ENCODE data around the gene ADORA1. TPM values are rescaled to one million over a fixed set of nuclear protein-coding genes. Genes with fewer than 3 reads are reported as not detected.
A peak's percentile ranks its signal among the peaks of the same experiment; 100 is the strongest.

Gene ADORA1
- total RNA-seq: 10 to 100 TPM; 19.9 to 27.9 TPM
- long read RNA-seq: 0 reads

DNA sequence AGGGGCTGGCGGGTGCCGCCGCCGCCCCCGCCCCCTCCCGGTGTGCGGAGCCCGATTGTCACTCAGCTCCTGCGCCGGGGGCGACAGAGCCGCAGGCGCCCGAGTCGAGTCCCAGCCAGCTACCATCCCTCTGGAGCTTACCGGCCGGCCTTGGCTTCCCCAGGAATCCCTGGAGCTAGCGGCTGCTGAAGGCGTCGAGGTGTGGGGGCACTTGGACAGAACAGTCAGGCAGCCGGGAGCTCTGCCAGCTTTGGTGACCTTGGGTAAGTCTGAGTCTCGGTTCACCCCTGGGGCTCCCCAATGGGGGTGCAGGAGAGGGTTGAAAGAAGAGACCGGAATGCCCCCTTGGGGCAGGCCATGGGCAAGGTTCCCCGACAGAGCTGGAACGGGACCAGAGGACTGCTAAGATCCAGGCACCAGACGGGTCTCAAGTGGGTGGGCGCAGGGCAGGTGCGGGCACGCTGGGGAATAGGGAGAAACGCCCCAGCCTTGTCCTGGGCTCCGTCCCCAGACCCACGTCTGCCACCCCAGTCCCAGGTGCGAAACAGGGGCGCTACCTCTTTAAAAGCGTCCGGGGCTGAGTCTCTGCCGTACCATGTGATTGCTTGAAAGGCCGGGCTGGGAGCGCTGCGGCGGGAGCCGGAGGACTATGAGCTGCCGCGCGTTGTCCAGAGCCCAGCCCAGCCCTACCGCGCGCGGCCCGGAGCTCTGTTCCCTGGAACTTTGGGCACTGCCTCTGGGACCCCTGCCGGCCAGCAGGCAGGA, at the start of gene ADORA1:
Gene ADORA1 (plus strand): TSS at position 61 of the 765 bp plus-strand sequence. CDS start 1,116 bp downstream, outside the sequence.
- intact Hi-C loops (cut with DNase I): loop anchor here in 1 of 2 donors (5.0 kb wide), 1 partner anchor 91 kb away; no protein-coding TSS in a partner anchor
- DNase-seq (peak; percentile 72), ATAC-seq (peak; percentile 79 to 87)

DNA sequence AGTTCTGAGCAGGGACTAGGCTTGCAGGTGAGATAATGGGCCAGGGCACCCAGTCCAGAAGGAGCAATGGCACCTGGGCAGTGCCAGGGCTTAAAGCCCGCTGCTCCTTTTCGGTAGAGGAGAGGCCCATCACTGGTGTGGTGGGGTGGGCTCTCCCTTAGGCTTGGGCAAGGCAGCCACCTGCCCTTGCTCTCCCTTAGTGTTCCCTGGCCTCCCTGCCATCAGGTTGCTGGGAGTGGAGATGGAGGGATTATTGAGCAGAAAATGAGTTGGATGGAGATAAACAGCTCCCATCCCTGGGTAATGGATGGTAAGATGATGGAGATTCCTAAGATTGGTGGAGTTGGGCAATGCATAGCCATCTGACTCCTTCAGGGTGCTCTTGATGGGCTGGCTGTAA, 49.6 kb upstream of the ADORA1 start:
- DNase-seq (no peak), ATAC-seq (no peak)
- intact Hi-C loops (cut with DNase I): no loop called here

DNA sequence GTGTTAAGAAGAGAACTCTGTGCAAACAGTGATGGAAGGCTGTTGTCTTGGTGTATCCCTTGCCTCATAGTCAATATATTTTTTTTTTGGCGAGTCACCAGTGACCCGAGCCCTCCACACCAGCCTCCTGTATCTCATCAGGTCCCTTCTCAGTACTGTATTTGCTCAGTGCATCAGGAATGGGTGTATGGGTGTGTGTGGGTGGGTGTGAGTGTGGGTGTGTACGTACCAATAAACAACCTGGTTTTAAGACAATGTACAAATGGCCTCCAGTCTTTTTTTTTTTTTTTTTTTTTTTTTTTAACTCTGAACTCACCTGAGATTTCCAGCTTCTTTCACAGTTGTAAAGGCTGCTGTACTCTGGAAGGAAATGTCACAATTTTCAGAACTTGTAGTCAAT, 49.0 kb upstream of the ADORA1 start:
- ATAC-seq (no peak), DNase-seq (no peak)
- intact Hi-C loops (cut with DNase I): no loop called here

DNA sequence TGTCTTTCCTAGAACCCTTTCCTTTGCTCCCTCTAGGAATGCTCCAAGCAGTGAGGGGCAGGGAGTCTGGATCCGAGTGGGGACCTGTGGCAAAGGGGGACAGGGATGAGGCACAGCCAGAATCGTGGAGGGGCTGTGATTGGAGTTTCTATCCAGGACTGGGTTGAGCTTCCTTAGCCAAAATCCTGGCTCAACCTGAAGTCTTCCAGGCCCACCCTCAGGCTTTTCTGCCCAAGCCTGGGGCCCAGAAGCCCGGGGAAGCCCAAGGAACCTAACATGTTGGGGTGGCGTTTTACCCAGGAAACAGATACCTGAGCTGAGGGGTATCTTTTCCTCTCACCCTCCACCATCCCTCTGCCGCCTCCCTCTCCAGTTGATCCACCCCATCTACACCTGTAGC, 47.1 kb upstream of the ADORA1 start:
- DNase-seq (no peak), ATAC-seq (no peak)
- intact Hi-C loops (cut with DNase I): no loop called here

DNA sequence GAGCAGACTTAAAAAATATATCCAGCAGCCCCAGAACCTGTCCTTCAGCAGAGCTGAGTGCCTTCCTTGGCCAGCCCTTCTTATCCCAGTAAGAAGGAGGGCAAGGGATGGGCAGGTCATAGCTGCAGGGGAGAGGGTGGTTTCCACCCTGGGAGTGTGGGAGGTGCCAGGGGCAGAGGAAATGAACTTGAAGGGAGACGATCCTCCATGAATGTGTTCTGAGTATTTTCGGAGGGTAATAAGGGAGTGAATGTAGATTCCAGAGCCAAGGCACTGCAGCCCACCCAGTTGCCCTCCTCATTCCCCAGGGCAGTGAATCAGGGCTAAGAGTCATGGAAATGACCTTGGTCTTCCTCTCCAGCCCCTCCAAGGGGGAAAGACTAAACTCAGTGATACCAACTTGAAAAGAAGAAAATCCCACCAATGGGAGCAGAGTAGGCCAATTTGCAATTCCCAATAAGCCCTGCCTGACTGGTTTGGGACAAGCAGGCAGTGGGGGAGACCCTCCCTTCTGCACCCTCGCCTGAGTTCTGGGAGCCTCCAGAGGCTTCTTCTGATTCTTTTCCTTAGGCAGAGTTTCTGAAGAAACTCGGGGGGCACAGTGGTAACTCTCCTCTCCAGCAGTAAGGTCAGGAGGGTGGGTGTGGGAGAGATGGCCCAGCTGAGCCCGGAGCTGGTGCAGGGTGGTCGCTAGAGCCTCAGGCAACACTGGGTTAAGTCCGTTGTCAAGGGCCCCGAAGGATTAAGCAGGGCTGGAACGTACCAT, 45.9 kb upstream of the ADORA1 start:
- DNase-seq: no peak
- ATAC-seq: no peak
- intact Hi-C loops (cut with DNase I): no loop called here

DNA sequence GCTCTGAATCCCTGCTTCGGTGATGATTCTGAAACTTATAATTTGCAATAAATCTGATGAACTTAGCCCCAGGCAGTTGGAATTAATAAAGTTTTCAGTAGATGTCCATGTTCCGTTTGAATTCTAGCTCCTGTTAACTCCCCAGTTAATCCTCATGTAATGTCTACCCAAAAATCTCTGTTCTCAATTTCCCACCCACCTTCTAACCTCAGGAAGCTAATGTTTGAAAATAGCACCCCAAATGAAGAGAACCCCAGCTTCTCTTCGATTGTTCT, 45.4 kb upstream of the ADORA1 start:
- DNase-seq (no peak), ATAC-seq (no peak)
- intact Hi-C loops (cut with DNase I): no loop called here

DNA sequence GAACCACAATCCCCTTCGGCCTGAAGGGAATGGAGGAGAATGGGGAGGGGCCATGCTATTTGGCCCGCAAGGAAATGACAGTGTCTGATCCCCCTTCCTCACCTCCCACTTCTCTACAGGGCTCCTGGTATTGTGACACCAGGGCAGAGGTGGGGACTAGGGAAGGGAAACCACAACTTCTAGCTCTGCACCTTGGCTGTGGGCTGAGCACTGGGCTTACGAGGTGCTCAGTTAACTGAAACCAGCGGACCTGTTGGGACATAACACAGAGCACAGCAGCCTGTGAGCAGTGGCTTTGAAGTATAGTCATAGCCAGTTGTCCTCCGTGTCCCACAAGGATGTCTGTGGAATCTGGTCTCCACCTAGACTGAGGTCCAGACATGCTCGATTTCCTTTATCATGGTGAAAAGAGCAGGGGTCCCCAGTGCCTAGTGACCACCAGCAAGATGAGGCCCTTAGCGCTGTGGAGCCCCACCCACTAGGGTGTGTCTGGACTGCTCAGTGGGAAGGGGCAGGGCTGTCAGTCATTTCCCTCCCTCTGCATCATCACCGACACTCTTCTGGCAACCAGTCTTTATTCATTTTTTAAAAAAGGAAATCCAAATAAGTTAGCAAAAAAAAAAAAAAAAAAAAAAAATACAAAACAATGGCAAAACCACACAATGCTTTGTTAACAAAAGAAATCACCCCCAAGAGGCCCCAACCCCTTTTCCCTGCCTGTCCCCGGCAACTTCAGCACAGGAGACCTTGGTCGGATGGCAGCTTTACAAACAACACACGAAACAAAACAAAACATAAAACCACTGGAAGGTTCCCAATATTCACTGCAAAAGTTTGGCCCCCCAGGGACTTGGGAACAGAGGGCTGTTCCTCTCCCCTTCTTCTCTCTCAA, 44.7 kb upstream of the ADORA1 start:
- no peak for DNase-seq
- ATAC-seq: peak in 1 of 2 donors; percentile 22
- intact Hi-C loops (cut with DNase I): no loop called here

DNA sequence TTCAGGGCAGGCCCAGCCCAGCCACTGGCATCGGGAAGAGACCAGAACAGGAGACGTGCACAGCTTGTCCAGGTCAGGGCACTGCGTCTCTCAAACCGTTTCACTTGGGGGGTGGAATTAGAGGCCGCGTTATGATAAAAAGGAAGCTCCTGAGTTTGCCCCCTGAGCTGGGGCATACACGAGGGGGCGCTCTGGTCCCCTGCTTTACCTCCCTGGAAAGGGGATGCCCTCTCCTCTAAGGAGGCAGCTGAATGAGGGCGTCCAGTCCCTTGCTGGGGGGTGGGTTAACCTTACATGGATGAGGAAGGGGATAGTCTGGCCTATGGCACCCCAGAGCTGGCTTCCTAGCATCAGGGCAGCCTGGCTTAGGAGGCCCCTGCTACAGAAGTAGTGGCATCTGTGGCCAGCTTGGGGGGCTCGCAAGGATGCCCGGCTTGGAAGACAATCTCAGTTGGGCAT, 44.0 kb upstream of the ADORA1 start:
- intact Hi-C loops (cut with DNase I): no loop called here
- ATAC-seq (no peak), DNase-seq (no peak)

DNA sequence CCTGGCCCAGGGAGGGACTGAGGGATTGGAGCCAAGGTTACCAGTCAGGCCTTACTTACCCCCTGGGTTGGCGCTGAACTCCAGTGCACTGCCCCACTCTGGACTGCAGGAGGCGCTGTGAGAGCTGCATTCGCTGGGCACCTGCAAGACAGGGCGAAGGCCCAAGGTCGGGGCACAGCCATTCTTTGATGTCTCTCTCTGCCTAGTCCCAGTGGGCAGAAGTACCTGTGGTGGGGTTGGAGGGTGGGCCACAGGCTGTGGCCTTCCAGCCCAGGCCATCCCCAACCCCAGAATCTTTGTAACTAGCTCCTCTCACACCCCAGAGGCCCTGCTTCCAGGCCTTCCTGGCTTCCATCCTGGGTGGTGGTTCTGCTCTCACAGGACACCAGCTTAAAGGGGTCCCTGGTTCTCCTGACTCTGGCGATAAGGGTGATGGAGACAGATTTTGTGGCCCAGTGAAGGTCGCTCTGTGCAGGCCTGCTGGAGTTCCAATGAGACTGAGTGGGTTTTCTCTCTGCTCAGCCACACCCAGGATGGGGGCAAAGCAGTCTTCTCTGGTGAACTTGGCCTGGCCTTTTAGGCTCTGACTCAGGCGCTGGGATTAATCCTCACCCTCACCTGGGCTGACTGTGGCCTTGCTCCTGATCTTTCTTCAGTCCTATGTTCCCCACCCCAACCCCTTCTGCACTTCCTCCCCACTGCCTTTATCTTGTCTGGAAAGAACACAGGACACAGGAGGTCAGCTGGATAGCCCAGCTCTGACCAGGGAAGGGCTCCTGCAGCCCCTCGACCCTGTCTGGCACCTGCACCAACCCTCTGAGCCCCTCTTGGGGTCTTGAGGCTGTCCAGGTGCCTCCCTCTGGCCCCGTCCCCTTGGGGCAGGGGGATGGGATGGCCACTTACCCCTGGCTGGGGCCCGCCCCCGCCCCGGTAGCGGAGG, 42.7 kb upstream of the ADORA1 start:
- ATAC-seq: no peak
- no peak for DNase-seq
- intact Hi-C loops (cut with DNase I): no loop called here

DNA sequence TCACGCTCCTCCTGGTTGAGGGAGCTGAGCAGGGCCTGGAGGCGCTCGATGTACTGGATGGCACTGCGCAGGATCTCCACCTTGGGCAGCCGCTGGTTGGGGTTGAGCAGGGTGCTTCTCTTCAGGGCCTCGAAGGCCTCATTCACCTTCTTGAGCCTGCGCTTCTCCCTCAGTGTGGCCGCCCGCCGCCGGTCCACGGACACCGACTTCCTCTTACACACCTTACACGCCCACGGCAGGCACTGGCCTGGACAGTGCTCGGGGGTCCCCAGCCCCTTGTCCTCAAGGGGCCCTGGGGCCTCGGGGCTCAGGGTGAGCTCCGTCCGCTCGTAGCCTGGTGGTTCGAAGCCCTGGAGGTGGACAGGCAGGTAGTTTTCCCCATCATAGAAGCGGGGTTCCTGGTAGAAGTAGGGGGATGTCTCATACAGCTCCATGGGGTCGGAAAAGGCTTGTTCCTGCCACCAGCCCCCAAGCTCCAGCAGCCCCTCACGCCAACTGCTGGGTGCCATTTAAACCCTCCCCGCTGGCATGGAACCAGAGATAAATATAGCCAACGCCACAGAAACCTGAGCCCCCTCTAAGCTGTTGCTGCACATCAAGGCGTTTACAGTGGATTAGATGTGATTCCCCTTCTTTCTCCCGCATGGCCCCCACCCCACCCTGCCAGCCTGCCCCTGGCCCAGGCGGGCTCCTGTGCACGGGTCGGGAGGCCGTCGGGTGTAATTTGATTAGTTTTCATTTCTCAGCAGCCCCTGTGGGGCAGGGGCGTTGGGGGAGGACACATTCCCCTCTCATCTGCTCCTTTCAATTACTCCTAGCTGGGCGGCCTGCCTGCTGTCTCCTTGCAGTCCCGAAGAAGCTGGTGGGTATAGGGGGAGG, 41.8 kb upstream of the ADORA1 start, which contains the start of gene MYOG:
Gene MYOG (minus strand): TSS at position 485 of the 879 bp plus-strand sequence. CDS start 51 bp downstream, at position 434.
- no peak for DNase-seq
- ATAC-seq: no peak
- intact Hi-C loops (cut with DNase I): no loop called here

DNA sequence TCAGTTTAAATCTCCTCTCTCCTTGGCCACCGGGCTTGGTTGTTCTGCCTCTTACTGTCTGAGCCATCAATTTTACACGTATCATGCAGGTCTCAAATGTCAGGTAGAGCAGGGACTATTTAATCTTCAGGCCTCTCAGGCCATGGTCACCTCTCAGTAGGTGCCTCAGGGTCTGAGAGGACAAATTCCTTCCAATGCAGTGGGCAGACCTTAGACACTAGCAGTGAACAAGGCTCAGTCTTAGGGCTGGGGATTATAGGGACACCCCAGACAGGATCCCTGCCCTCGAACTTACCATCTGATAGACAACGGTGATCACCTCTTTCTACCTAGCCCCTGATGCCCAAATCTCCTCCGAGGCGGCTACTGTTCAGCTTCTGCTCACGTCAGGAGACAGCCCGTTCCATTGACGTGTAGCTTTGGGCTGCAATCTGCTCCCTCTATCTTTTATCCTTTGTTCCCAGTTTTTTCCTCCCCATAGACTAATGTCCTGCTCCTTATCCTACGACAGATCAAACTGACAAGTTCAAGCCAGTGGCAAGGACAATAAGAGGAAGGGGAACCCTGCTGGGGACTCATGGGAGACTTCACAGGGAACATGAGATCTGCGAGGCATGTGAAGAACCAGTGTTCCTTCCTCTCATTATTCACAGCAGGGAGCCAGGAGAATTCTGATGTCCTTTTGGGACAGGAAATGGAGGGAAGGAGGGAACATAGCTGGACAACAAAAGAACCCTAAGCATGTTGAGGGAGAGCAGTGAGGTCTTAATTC, 40.3 kb upstream of the ADORA1 start:
- intact Hi-C loops (cut with DNase I): no loop called here
- ATAC-seq (no peak), DNase-seq (no peak)

DNA sequence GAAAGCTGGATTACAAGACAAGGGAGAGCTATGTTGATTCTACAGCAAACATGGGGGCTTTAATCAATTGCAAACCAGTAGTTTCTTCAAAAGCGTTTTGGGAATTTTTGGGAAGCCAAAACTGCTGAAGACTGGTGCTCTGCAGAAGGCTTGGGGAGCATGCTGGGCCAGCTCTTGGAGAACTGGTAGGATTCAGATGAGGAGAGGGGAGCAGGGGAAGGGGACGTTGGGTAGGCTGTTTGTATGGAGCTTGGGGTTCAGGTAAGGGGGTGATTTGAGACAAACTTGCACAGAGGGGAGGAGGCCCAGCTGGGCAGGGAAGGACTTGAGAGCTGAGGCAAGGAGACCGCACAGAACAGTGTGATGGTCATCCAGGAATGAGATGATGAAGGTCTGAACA, 39.1 kb upstream of the ADORA1 start:
- ATAC-seq (no peak), DNase-seq (no peak)
- intact Hi-C loops (cut with DNase I): no loop called here

DNA sequence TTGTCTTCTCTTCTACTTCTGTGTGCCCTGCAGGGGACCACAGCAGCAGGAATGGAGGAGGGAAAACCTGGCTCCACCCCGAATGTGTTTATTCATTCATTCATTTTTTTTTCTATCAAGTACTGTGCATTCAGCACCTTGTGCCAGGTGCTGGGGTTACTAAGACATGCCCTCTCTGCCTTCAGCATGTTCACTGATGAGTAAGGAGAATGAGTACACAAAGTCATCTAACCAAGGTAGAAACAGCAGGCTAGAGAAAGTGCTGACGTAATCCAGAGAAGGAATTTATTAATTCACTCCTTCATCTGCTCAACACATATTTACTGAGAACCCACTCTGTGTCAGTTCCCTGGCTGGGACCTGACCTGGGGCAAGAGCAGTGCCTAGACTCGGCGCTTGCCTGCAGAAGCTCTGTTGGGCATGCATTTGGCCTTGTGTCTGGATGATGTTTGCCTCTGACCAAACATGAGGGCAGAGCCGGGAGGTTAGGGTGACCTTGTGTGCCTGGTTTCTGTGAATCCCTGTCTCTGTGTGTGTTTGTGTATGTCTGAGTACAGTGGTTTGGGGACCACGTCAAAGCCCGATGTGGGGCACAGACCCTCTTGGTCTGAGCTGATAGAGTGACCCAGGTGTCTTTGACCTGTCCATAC, 38.4 kb upstream of the ADORA1 start:
- intact Hi-C loops (cut with DNase I): no loop called here
- no peak for ATAC-seq
- DNase-seq: no peak

DNA sequence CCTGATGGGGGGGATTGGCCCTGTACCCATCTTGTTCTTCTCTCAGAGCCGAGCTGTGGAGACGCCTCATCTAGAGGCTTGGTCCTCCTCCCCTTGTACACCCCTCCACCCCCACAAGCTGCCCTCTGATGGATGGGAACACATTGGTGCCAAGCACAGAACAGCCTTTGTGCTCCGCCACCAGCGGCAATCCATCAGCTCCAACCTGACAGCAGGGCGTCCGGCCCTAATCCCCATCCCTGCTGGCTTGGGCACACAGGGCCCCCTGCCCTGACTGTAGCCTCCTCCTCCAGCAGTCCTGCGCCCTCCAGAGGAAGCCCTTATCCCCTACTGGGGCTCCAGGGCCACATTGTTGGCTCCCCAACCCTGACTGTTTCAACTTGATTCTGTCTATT, 37.9 kb upstream of the ADORA1 start:
- intact Hi-C loops (cut with DNase I): no loop called here

DNA sequence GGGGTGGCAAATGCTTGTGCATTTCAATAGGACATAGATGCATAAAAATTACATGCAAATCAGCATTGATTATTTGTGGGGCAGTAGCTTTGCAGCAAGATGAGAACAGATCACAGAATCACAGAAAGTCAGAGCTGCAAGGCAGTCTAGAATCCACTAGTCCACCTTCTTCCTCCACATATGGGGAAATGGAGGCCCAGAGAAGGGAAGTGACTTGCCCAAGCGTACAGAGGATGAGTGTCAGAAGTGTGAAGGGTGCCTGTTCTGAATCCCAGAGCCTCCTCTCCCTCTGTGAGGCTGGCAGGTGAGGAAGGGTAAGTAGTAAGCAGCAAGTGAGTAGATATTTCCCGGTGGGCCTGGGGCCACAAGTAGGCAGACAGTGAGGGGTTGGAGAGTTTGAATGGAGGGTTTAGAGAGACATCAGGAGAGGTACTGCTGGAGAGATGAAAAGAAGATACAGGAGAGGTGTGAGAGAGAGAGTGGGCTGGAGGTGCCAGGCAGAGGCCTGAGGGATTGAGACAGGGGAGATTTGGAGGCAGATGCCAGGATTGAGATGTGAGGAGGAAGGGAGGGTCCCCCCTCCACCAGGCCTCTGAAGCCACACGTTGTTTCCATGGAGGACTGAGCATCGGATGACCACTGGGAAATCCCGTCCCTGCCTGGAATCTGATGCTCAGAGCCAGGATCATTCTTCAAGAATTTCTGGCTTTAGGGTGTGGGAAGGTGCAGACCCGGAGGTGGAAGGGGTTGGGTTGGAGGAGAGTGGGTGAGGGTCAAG, 36.9 kb upstream of the ADORA1 start:
- DNase-seq (no peak), ATAC-seq (no peak)
- intact Hi-C loops (cut with DNase I): no loop called here

More for the DNA sequence above, 37.9 kb upstream of the ADORA1 start:
- ATAC-seq (no peak), DNase-seq (no peak)

DNA sequence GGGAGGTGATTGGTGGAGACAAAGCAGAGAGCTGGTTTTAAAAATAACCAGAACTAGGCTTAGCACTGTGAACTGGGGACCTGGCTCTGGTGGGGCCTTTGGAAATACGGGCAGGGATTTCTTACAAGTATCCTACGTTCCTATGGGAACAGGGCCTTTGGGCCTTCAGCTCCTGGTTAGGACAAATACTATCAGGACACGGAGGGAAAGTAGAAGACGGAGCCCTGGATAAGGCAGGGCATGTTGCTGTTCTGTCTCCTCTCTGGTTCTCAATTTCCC, 36.4 kb upstream of the ADORA1 start:
- intact Hi-C loops (cut with DNase I): no loop called here
- no peak for DNase-seq
- ATAC-seq: no peak
